ENCODE measurements around the gene OVOL1.
"Not testable (repeated sequence)": the region's sequence is repeated elsewhere in the genome, so short reads cannot be mapped to it uniquely, and the experiment has no call there.

OVOL1 gene

DNA sequence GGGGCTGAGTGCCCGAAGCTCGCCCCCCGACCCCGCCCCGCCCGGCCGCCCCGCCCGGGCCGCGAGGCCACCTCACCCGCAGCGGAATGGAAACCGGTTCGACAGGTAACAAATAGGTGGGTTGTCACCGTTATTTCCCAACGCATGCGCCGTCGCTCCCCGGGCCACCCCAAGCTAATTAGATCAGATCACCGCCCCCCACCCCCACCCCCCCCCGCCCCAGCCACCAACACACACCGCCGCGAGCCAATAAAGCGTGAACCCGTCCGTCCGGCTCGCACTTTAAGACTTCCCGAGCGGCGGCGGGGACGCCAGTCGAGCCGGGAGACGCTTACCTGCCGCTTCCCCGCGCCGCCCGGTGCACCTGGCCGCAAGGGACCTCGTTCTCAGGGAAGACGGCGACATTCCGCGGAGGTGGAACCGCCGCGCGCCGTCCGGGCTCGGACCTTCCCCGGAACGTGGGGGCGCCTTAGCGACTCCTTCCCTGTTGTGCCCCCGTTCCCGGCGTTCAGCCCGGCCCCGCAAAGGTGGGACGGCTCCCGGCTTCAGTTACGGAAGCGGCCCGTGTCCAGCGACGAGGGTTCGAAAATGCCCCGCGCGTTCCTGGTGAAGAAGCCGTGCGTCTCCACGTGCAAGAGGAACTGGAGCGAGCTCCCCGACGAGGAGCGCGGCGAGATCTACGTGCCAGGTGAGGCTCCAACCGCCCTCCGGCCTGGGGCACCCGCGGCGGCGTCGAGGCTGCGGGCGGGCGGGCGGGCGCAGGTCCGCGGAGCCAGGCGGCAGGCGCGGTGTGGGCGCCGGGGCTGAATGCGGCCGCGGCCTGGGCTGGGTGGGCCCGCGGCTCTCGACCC, at the start of gene OVOL1:
OVOL1 (plus strand) TSS at position 278 of the 851 bp plus-strand sequence; CDS start at position 589, 311 bp downstream.
- no peak for DNase-seq (ENCODE audit: low read depth in 3 of 3)

DNA sequence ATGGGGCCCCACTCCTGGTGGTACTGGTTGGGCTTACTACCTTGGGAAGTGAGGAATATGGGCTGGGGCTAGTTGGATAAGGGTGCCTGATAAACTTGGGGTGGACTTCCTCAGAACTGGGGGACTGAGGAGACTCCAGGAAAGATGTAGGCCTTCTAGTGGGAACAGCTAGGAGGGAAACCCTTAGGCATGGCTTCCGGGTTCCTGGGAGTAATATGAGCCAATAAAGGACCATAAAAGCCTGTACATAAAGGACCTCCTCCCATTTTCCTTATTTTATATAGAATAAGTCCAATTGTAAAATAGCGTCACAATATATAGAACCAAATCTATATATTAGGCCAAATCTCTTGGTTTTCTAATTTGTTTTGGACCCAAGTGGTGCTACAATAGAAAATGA, 47.8 kb upstream of the OVOL1 start:
- no peak for DNase-seq (ENCODE audit: low read depth in 3 of 3)

- no peak for DNase-seq (ENCODE audit: low read depth in 3 of 3)
Observed at GRCh38 chr11:65741185-65741584, 45.7 kb upstream of the OVOL1 start.

- no peak for DNase-seq (ENCODE audit: low read depth in 3 of 3)
Observed at GRCh38 chr11:65742353-65742752, 44.5 kb upstream of the OVOL1 start.

GRCh38 chr11:65743681-65744025, 43.2 kb upstream of the OVOL1 start:
- no peak for DNase-seq (ENCODE audit: low read depth in 3 of 3)

- no peak for DNase-seq (ENCODE audit: low read depth in 3 of 3)
Observed at GRCh38 chr11:65744026-65744698, 42.7 kb upstream of the OVOL1 start.

DNA sequence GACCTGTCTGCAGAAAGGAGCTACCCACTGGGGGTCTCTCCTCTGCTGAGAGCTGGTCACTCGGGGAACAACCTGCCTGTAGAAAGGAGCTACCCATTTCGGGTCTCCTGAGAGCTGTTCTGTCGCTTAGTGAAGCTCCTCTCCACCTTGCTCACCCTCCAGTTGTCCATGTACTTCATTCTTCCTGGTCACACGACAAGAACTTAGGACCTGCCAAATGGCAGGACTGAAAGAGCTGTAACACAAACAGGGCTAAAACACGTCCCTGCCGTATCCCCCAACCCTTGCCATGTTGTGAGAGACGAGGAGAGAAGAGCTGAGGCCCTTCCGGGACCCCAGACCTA, 42.2 kb upstream of the OVOL1 start:
- DNase-seq (ENCODE audit: low read depth in 3 of 3) = no peak

DNA sequence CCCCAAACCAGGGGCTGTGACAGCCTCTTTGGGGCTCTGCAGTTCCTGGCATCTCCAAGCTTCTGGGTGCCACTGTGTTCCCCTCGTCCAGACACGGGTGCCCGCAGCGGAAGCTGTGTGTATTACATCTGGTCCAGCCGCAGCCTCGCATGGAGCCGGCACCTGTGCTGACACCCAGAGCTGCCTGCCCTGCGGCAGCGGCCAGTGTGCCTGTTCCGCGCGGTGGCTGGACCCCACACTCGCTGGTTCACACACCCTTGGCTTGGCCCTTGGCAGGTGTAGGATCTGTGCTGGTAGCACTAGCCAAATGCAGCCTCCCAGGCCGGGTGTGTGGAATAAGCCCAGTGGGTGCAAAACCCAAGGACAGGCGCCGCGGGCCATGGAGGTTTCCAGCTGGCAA, 41.8 kb upstream of the OVOL1 start:
- DNase-seq (ENCODE audit: low read depth in 3 of 3) = no peak

DNA sequence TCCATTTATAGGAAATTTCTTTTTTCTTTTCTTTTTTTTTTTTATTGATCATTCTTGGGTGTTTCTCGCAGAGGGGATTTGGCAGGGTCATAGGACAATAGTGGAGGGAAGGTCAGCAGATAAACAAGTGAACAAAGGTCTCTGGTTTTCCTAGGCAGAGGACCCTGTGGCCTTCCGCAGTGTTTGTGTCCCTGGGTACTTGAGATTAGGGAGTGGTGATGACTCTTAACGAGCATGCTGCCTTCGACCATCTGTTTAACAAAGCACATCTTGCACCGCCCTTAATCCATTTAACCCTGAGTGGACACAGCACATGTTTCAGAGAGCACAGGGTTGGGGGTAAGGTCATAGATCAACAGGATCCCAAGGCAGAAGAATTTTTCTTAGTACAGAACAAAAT, 24.7 kb upstream of the OVOL1 start:
- not testable (repeated sequence) for DNase-seq (ENCODE audit: low read depth in 3 of 3)

GRCh38 chr11:65762816-65763215, 24.0 kb upstream of the OVOL1 start:
- not testable (repeated sequence) for DNase-seq (ENCODE audit: low read depth in 3 of 3)

DNA sequence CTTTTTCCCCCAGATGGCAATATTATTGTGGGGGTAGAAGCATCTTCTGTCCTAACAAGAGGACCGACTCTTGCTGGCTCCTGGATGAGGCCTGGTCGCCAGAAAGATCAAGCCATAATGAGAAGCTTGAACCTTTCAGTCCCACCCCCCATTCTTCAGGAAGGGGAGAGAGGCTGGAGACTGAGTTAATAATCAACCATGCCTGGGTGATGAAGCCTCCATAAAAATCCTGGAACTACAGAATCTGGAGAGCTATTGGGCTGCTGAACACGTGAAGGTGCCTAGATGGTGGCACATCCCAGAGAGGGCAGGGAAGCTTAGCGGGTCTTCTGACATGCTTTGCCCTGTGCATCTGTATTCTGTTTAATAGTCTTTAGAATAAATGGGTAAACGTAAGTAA, 22.4 kb upstream of the OVOL1 start:
- DNase-seq (ENCODE audit: low read depth in 3 of 3) = no peak

DNA sequence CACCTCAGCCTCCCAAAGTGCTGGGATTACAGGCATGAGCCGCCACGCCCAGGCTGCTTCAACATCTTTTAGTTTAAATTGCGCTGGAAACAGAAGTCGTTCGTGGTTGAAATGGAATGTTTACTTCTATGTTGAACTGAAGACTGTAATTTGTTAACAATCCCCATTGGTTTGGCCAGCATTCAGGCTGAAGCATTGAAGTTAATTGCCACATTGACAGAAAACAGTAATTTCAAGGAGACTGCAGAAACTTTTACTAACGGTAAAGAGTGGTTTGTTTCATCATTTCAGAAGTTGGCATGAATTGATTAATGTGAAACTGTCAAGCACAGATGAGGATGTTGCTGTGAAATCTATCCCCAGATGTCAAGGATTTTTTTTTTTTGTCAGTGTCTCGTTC, 20.3 kb upstream of the OVOL1 start:
- DNase-seq (ENCODE audit: low read depth in 3 of 3) = no peak

- DNase-seq (ENCODE audit: low read depth in 3 of 3) = no peak
Observed at GRCh38 chr11:65767406-65767805, 19.5 kb upstream of the OVOL1 start.

GRCh38 chr11:65767806-65768205, 19.1 kb upstream of the OVOL1 start:
- DNase-seq (ENCODE audit: low read depth in 3 of 3) = not testable (repeated sequence)

- DNase-seq (ENCODE audit: low read depth in 3 of 3) = no peak
Observed at GRCh38 chr11:65770951-65771567, 15.8 kb upstream of the OVOL1 start.

- DNase-seq (ENCODE audit: low read depth in 3 of 3) = no peak
Observed at GRCh38 chr11:65771589-65772112, 15.2 kb upstream of the OVOL1 start.

- no peak for DNase-seq (ENCODE audit: low read depth in 3 of 3)
Observed at GRCh38 chr11:65773784-65774411, 13.0 kb upstream of the OVOL1 start.

DNA sequence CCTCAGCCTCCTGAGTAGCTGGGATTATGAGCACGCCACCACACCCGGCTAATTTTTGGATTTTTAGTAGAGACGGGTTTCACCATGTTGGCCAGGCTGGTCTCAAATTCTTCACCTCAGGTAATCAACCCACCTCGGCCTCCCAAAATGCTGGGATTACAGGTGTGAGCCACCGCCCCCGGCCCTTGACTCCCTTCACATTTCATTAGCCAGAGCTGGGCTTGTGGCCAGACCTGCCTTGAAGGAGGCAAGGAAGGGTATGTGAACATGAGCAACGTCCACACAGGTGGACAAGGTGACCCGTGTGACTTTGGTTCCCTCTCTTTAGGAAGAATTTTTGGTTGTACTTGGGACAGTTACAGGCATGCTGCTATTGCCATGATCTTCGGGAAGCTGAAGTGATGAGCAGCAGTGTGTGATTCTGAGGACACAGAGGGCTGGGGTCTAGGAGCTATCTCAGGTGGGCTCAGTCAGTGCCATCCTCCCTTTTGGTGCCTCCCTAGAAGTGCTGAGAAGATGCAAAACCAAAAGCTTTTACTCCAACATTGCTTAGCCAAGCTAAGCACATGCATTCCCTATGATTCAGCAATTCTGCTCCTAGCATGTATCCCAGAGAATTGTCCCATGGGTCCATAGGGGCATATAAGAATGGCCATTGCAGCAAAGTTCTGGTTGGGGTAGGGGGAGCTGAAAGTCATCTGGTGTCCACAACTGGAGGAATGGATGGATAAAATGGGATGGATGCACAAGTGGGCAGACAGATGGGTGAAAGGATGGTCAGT, 12.1 kb upstream of the OVOL1 start:
- no peak for DNase-seq (ENCODE audit: low read depth in 3 of 3)

DNA sequence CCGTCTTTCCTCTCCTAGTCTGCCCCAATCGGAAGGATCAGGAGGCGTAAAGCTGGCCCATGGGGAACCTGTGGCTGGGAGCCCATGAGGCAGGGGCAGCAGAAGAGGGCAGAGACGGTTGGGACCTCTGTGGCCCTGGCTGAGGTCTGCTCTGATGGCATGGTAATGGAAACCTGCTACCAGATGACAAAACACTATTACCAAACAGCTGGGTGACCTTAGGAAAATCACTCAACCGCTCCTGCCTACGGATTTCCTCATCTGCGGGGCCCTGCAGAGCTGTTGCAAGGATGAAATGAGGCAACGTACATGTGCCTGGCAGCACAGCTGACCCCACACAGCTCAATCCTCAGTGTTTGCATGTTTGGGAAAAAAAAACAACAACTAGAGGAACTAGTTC, 10.7 kb upstream of the OVOL1 start:
- no peak for DNase-seq (ENCODE audit: low read depth in 3 of 3)

DNA sequence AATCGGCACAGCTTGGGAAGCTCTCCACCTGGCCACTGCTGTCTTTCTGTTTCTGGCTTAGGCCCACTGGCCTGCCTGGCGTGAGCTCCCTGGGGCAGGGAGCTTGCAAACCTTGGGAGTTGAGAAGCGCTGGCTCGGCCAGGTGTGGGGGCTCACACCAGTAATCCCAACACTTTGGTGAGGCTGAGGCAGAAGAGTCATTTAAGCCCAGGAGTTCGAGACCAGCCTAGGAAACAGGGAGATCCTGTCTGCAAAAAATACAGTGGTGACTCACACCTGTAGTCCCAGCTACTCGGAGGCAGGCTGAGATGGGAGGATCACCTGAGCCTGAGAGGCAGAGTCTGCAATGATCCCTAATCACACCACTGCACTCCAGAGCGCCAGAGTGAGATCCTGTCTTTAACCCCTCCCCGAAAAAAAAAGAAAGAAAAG, 10.1 kb upstream of the OVOL1 start:
- DNase-seq (ENCODE audit: low read depth in 3 of 3) = no peak

GRCh38 chr11:65777241-65777640, 9.6 kb upstream of the OVOL1 start:
- DNase-seq (ENCODE audit: low read depth in 3 of 3) = no peak

Data from stimulated activated CD4-positive, alpha-beta T cell treated with anti-CD3 and anti-CD28 coated beads, TNF-alpha, amount 100 ng/mL, for 48 hours (primary cell).